Renal cortical epithelial cell (primary cell): Measurements from ENCODE around the gene NKAIN4. TPM values are rescaled to one million over a fixed set of nuclear protein-coding genes. Genes with fewer than 3 reads are reported as not detected.

ENCODE experiments used
- DNase-seq: peaks from one replicate; pipeline ENCODE4 v3.0.0-alpha.2; 2011; ENCODE audit warnings: low read depth
- total RNA-seq: library from RNA; depleted of rRNA; stranded (reverse); fragments of >200 nt; gene quantifications from 2 replicates; pipeline ENCODE4 v1.2.3, GENCODE V29; 2014

The NKAIN4 gene
- total RNA-seq, 1 donor from 2014 or later = 7.5 TPM

DNA sequence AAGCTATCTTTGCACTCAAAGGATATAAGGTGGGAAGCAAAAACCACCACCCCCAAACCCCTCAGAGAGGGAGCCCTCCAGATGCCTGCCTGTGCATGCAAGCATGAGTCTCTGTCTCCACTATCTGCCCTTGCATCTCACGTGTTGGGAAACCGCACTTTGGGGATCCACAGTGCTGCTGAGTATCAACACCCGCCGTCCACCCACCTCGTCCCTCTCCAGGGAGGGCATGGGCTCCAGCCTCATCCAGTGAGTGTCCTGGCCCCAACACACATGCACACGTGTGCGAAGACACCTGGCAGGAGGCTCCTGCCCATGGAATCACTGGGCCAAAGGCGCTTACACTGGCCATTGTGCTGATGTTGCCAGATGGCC, 34.8 kb downstream of the NKAIN4 start:
- no peak for DNase-seq

DNA sequence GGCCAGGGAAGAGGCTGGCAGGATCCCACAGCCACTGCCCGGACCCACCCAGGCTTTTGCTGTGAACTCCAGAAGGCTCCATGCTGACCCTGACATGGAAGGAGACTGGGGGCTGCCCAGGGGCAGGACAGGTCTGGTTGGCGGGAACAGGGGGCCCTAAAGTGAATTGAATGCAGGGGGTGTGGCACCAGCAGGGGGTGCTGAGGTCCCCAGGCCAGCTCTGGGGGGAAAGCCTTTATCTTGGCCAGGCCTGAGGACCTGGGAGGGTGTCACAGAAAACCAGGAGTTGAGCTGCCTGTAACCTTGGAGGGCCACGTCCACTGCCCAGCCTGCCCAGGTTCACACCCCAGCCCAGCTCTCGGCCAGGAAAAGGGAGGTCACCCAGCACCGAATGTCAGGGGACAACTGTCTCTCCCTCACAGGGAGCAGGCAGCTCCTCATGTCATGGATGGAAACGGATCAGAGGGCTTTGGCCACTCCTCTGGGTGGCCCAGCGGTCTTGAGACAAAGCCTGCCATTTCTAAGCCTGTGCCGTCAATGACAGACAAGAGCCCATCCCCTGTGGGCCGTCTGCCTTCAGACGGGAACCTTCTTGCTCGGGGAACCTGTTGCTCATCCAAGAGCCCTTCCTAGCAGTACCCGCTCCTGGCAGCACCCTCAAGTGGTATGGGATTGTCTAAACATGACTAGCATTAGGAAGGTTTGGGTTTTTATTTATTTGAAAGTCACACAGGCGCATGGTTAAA, 35.4 kb downstream of the NKAIN4 start:
- DNase-seq = no peak

DNA sequence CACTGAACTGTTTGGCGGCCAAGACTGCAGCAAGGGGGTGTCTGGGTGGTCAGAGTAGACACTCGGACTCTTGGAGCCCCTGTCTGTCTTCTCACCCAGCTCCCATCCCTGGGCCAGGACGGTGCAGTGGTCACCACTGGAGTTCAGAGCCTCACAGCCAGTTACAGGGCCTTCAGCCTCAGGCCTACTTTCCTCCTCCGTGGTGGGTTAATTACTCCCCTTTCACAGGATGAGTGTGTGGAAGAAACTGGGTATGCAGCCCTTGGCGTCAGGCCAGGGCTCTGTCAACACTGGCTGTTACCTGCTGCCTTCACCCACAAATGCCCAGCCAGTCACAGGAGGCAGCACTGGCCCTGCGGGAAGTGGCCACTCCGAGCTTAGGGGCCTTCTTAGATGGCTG, 36.6 kb downstream of the NKAIN4 start:
- peak; percentile 22 for DNase-seq

GRCh38 chr20:63216849-63217471, 37.3 kb downstream of the NKAIN4 start:
- no peak for DNase-seq

- DNase-seq = peak; percentile 79
These were observed 38.0 kb downstream of the NKAIN4 start, which contains the start of gene YTHDF1 for GRCh38 chr20:63216041-63216848. TSS of gene YTHDF1 (minus strand) at chr20:63216131. CDS start at chr20:63215892, 239 bp downstream.

DNA sequence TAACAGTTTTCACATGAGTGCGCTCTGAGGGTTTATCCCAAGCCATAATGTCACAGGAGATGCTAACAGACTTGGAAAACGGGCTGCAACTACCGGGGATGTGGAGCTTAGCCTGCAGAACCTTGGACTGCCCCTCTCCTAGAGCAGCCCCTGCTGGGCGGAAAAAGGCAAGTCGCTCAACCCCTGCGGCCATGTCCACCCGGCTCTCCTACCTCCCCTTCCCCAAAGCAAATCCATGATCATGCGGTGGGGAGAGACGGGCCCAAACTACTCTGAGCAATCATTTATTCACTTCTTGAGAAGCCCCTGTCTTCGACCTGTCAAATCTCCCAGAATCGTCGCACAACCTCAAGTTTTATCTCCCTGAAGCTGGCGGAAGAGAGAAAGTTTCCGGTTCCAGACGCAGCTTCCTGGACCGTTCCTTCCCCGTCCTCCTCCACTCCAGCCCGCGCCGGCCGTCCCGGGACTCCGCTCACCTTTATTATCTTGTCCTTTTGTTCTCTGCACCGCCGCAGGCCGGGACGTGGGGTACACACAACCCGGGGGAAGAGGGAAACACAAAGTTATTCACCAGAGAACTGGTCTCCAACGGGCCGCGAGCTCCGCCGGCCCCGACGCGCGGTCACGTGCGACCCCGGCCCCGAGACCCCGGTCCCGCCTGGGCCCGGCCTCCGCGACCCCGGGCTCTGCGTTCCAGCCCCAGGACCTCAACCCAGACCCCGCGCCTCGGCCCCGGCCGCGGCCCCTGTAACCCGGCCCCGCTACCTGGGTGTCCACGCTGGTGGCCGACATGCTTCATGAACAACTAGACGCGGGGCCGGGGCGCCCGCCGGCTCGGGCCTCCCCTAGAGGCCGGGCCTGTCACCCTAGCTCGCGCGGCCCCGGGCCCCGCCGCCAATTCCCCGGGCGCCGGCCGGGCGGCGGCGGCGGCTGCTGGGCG, 38.9 kb downstream of the NKAIN4 start:
- peak; percentile 59 for DNase-seq

DNA sequence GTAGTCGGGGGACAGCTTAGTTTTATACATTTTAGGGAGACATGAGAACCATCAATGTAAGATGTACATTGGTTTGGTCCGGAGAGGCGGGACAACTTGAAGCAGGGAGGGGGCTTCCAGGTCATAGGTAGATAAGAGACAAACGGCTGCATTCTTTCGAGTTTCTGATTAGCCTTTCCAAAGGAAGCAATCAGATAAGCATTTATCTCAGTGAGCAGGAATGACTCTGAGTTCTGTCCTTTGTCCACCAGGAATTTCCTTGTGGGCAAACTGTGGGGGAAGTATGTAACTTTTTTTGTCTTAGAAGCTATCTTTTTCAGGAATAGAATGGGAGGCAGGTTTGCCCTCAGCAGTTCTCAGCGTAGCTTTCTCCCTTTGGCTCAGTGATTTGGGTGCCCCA, 39.7 kb downstream of the NKAIN4 start:
- no peak for DNase-seq

GRCh38 chr20:63212792-63213191, 41.5 kb downstream of the NKAIN4 start:
- DNase-seq = peak; percentile 22

DNA sequence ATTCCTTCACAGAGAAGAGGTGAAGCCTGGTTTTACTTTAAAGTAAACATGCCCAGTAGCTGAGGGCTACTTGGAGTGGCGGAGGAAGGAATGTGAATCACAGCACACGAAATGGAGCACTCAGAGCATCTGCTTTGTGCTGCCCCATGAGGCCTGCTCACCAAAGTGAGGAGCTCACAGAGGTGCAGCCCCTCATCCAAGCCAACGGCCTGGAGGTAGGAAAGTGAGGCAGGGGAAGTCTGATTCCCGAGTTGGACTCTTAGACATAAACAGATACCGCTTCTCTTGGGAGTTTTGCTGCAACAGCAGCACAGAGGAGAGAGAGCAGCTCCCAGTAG, 41.9 kb downstream of the NKAIN4 start:
- DNase-seq = no peak

- no peak for DNase-seq
These were observed 44.2 kb downstream of the NKAIN4 start for GRCh38 chr20:63210011-63210605.

DNA sequence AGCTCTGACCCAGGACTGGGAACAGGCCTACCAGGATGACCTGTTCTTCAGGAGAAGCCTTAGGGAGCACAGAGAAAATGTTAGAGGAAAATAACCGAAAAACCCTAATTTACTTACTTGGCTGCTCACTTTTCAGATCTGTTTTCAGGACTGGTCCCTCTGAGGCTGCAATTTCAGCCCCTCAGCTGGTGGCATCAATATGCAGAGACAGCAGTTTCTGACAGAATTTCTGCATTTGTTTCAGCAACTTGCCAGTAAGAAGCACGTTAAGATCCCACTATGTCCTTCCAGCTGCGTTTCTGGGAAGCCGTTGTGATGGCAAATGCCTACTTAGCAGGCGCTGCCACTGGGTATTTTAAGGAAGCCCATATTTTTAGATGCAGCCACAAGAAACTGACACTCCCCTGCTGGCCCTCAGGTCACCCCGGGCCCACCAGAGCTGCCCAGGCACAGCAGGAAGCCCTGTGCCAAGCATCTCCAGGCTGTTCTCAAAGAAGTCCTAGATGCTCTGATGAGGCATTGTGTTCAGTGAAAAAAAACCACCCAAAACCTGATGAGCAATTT, 45.8 kb downstream of the NKAIN4 start:
- DNase-seq = no peak

DNA sequence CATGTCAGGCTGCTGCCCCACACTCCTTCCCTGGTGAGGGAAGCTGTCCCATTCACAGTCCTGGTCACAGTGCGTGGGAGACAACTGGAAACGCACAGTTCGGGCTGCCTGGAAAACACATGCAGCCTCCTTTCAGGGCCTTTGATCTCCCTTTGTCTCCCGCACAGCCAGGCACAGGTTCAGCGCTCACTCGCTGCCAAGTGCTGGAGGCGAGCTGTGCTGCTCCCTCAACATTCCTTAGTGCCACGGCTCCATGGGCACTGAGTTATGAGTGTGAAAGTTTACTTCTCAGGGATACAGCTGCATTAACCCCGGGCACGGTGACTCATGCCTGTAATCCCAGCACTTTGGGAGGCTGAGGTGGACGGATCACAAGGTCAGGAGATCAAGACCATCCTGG, 47.4 kb downstream of the NKAIN4 start:
- DNase-seq = peak; percentile 93

DNA sequence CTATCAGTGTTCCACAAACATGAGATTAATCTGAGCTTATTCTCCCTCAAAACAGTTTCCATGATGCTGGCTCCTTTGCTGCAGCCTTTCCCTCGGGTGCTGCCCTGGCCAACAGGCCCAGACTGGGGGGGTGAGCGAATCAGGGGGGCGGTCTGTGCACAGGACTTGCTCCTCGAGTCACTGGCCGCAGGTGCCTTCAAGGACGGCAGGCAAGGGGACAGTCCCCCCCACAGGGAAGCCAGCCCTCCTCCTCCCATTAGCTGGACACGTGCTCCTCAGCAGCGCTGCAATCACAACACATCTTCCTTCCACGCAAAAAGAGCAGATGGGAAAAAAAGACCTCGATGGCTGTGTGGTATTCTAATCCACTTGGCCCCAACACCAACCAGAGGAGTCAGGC, 48.4 kb downstream of the NKAIN4 start:
- DNase-seq = no peak

- DNase-seq = no peak
These were observed 49.9 kb downstream of the NKAIN4 start for GRCh38 chr20:63204362-63204761.

GRCh38 chr20:63202811-63203526, 51.3 kb downstream of the NKAIN4 start:
- DNase-seq = no peak

DNA sequence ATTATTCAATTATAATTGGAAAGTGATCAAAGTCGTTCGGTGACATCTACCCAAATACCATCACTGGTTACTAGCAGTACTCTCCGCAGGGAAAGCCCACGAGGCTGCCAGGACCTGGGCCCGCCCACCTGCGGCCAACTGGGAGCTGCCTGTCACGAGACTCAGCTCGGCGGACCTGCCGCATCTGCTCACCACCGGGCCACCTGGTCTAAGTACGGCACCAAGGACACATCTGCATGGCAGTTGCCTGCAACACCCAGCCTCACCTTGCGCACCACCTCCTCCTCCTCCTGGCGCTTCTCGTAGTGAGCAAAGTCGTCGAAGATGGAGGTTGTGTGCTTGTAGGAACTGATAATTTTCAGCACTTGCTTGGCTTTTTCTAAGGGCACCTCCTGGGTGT, 52.2 kb downstream of the NKAIN4 start:
- DNase-seq = no peak

GRCh38 chr20:63198606-63199005, 55.7 kb downstream of the NKAIN4 start:
- DNase-seq = no peak

DNA sequence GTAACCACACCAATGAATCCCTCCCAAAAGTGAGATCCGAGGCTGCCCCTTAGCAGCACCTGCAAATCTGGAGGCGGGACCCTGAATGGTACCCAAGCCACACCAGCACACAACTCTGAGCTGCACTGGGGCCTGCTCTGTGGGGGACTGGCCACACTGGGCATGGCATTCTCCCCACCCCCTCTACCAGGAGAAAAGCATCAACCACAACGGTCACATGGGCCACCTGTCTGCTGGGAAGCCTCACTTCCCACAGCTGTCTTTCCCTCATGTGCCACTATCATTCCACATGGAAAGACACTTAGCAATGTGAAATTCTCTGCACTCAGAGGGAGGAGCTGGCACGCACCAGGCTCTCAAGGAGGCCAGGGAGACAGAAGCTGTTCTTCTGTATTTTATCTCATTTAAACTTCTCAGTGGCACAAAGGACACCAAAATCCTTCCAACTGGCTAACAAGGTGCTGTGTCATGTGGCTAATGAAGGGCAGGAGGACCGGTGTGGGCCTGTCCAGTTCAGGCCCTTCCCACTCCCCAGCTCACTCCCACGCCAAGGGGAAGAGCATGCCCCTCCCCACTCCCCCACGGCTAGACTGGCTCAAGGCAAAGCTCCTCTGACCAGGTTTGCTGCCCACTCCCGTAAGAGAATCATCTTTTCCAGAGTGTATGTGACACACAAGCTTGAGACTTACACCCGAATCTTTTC, 57.3 kb downstream of the NKAIN4 start:
- DNase-seq = no peak

DNA sequence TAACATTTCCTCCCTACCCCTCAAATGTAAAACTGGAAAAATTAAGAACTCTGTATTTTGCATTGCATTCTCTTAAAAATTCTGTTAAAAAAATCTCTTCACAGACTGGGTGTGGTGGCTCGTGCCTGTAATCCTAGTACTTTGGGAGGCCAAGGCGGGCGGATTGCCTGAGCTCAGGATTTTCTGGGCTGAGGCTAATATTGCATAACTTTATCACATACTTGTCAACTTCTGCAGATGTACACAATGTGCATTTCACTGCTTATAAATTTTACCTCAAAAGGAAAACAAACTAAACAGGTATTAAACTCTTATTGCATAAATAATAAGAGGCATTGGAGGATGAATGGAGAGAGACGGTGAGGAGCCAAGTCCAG, 59.5 kb downstream of the NKAIN4 start:
- DNase-seq = no peak
